BJ (cell line): ENCODE data around the gene RASSF5. TPM values are rescaled to one million over a fixed set of nuclear protein-coding genes. Genes with fewer than 3 reads are reported as not detected.

Source experiments
- CTCF ChIA-PET: fragments of 350-600 bp; formaldehyde crosslinking; extraction: SDS; loops from one replicate; lab custom pipeline; 2021; ENCODE audit warnings: antibody characterized with exemption, inconsistent platforms; lab: Yijun Ruan, JAX
- POLR2A ChIA-PET: fragments of 300-600 bp; sonication (Branson Sonifier 250); formaldehyde crosslinking; extraction: SDS; loops from one replicate; lab custom pipeline; 2021; ENCODE audit warnings: antibody characterized with exemption; lab: Charles Lee
- DNase-seq: peaks from one replicate; pipeline ENCODE4 v3.0.0-alpha.2; 2011; ENCODE audit warnings: low read depth
- H3K27me3 ChIP-seq: 2 replicates; pipeline ENCODE4 v1.6.0; 2011; ENCODE audit warnings: low read length; ENCODE audit not compliant: control insufficient read depth, insufficient read depth
- H3K36me3 ChIP-seq: 2 replicates; pipeline ENCODE4 v1.5.1; 2011; ENCODE audit warnings: low read length; ENCODE audit not compliant: control insufficient read depth, insufficient read depth
- H3K4me3 ChIP-seq: 2 replicates; pipeline ENCODE4 v1.5.1; 2011; ENCODE audit warnings: low read depth, mild to moderate bottlenecking, control low read depth, low read length
- polyA plus RNA-seq: library from polyadenylated mRNA; depleted of rRNA; stranded (reverse); fragments of >200 nt; gene quantifications from 2 replicates; pipeline ENCODE4 v1.2.3, GENCODE V29; 2011
- TF ChIP-seq, protein P1 (sequence below): IDR thresholded peaks from 2 replicates; pipeline ENCODE4 v1.5.1; 2011; ENCODE audit warnings: low read depth, mild to moderate bottlenecking, control low read depth, inconsistent platforms, low read length, moderate library complexity; ENCODE audit not compliant: insufficient read depth

Gene RASSF5
- polyA plus RNA-seq, 1 experiment, result 2.1 TPM

GRCh38 chr1:206532368-206532767, 25.0 kb downstream of the RASSF5 start:
- TF ChIP-seq, protein P1, sequence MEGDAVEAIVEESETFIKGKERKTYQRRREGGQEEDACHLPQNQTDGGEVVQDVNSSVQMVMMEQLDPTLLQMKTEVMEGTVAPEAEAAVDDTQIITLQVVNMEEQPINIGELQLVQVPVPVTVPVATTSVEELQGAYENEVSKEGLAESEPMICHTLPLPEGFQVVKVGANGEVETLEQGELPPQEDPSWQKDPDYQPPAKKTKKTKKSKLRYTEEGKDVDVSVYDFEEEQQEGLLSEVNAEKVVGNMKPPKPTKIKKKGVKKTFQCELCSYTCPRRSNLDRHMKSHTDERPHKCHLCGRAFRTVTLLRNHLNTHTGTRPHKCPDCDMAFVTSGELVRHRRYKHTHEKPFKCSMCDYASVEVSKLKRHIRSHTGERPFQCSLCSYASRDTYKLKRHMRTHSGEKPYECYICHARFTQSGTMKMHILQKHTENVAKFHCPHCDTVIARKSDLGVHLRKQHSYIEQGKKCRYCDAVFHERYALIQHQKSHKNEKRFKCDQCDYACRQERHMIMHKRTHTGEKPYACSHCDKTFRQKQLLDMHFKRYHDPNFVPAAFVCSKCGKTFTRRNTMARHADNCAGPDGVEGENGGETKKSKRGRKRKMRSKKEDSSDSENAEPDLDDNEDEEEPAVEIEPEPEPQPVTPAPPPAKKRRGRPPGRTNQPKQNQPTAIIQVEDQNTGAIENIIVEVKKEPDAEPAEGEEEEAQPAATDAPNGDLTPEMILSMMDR, result no peak

DNA sequence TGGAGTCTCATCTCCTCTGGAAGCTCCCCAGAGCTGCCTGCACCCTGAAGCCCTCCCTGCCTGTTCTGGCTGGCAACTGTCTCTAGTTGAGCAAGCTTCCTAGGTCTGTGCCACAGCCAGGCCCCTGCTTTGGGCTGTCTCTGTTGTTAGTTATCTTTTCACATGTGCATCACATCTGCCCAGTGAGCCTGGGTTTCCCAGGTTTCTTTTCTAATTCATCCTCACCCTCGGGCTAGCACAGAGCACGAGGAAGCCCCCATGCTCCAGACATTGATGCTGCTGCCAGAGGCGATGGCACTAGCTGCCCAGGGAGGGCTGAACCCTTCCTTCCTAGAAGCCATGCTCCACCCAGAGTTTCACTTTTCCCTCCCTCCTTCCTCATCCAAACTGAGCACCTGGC, 27.2 kb downstream of the RASSF5 start:
- TF ChIP-seq, protein P1, result no peak
- CTCF ChIA-PET, result interaction anchor here (1.0 to 5.2 kb wide), 3 partner anchors 11 to 49 kb away, joined by 3 to 40 read pairs (median 7); no protein-coding TSS in a partner anchor
- DNase-seq, result no peak

More at GRCh38 chr1:206532368-206532767, 25.0 kb downstream of the RASSF5 start:
- POLR2A ChIA-PET, result no interaction called here
- CTCF ChIA-PET, result interaction anchor here (0.6 to 5.2 kb wide), 2 partner anchors 13 to 132 kb away, joined by 4 to 40 read pairs; no protein-coding TSS in a partner anchor
- no peak overlapping the region for H3K4me3 ChIP-seq
- no peaks in the 10 kb centered on the region for H3K36me3 ChIP-seq
- DNase-seq, result no peak
- H3K27me3 ChIP-seq, result peaks cover 5% of the 10 kb centered on the region

GRCh38 chr1:206535853-206536188, 28.5 kb downstream of the RASSF5 start:
- POLR2A ChIA-PET, result no interaction called here
- CTCF ChIA-PET, result interaction anchor here (1.4 to 5.2 kb wide), 2 partner anchors 10 to 45 kb away, joined by 8 to 40 read pairs; no protein-coding TSS in a partner anchor
- Histone ChIP-seq H3K4me3 (no peak overlapping the region), H3K27me3 (peaks cover under 1% of the 10 kb centered on the region), H3K36me3 (no peaks in the 10 kb centered on the region)
- no peak for DNase-seq
- TF ChIP-seq, protein P1, result no peak

More for the DNA sequence above, 27.2 kb downstream of the RASSF5 start:
- POLR2A ChIA-PET, result no interaction called here
- no peaks in the 10 kb centered on the region for H3K36me3 ChIP-seq
- H3K27me3 ChIP-seq, result peaks cover 3% of the 10 kb centered on the region
- no peak overlapping the region for H3K4me3 ChIP-seq

- TF ChIP-seq, protein P1, result no peak
- Histone ChIP-seq H3K27me3 (no peaks in the 10 kb centered on the region; the same call in none of the 2 replicates), H3K36me3 (no peaks in the 10 kb centered on the region), H3K4me3 (no peak overlapping the region)
- POLR2A ChIA-PET, result interaction anchor here (0.6 kb wide), 1 partner anchor 30 kb away, joined by 4 read pairs; no protein-coding TSS in a partner anchor
- CTCF ChIA-PET, result interaction anchor here (0.5 to 1.2 kb wide), 3 partner anchors 32 to 46 kb away, joined by 3 to 4 read pairs (median 3); no protein-coding TSS in a partner anchor
- DNase-seq, result no peak
Measured at GRCh38 chr1:206537141-206537540, 29.8 kb downstream of the RASSF5 start.

- ChIA-PET POLR2A (no interaction called here), CTCF (no interaction called here)
- no peaks in the 10 kb centered on the region; the same call in none of the 2 replicates for H3K27me3 ChIP-seq
- no peaks in the 10 kb centered on the region for H3K36me3 ChIP-seq
- no peak overlapping the region for H3K4me3 ChIP-seq
- DNase-seq, result no peak
- TF ChIP-seq, protein P1, result no peak
Measured at GRCh38 chr1:206538086-206538770, 30.9 kb downstream of the RASSF5 start.
